Suprapubic skin (tissue), 4 donors: ENCODE results near the gene FBLN1. TPM values are rescaled to one million over a fixed set of nuclear protein-coding genes. Genes with fewer than 3 reads are reported as not detected.

Source experiments
- DNase-seq, 2 donors: peaks; one replicate each; pipeline ENCODE4 v3.0.0-alpha.2; 2019; ENCODE audit warnings: low spot score in 2 of 2
- H3K27ac ChIP-seq: fragments of 200-600 bp; sonication (generic); one replicate; pipeline ENCODE4 v1.5.1; 2019
- H3K27me3 ChIP-seq: fragments of 200-600 bp; sonication (generic); one replicate; pipeline ENCODE4 v1.5.1; 2019
- H3K36me3 ChIP-seq: fragments of 200-600 bp; sonication (generic); one replicate; pipeline ENCODE4 v1.5.1; 2019
- H3K4me1 ChIP-seq: fragments of 200-600 bp; sonication (generic); one replicate; pipeline ENCODE4 v1.5.1; 2019
- H3K4me3 ChIP-seq: fragments of 200-600 bp; sonication (generic); one replicate; pipeline ENCODE4 v1.5.1; 2019; ENCODE audit warnings: mild to moderate bottlenecking
- H3K9me3 ChIP-seq: fragments of 200-600 bp; sonication (generic); one replicate; pipeline ENCODE4 v1.5.1; 2019
- CTCF ChIP-seq, 2 donors: fragments of 200-600 bp in 1 of 2; fragments of 450-650 bp in 1 of 2; sonication (generic) in 1 of 2; IDR thresholded peaks; one replicate each; pipeline ENCODE4 v1.5.1; 2016 to 2019; ENCODE audit warnings: antibody characterized with exemption in 2 of 2, mild to moderate bottlenecking in 1 of 2, moderate library complexity in 1 of 2
- EP300 ChIP-seq: sonication (generic); formaldehyde crosslinking; IDR thresholded peaks from one replicate; pipeline ENCODE4 v1.6.1; 2017; ENCODE audit warnings: antibody characterized with exemption
- POLR2A ChIP-seq, 2 donors: fragments of 450-650 bp; IDR thresholded peaks; one replicate each; pipeline ENCODE4 v1.6.1; 2017; ENCODE audit warnings: antibody characterized with exemption in 2 of 2, mild to moderate bottlenecking in 2 of 2, moderate library complexity in 2 of 2
- POLR2AphosphoS5 ChIP-seq, 3 donors: sonication (generic); formaldehyde crosslinking; IDR thresholded peaks; one replicate each; pipeline ENCODE4 v1.6.1; 2017; ENCODE audit warnings: antibody characterized with exemption in 3 of 3
- WGBS: methylation state at CpG from one replicate; pipeline ENCODE4 v1.1.5; 2018; 5-methylcytosine and 5-hydroxymethylcytosine counted together
- total RNA-seq, 4 donors: library from RNA; depleted of rRNA; stranded (reverse); fragments of >200 nt; gene quantifications; one replicate each; pipeline ENCODE4 v1.1.0, GENCODE V29; 2016

Gene FBLN1
- total RNA-seq, 4 donors from 2014 or later = 111 to 174 (median 139) TPM

GRCh38 chr22:45465633-45466032 lies 37.0 kb upstream of the FBLN1 start:
- 74% methylated on average over 3 of the region's 3 CpGs for WGBS
- Histone ChIP-seq H3K36me3 (no peaks in the 10 kb centered on the region), H3K9me3 (no peaks in the 10 kb centered on the region), H3K27ac (no peak overlapping the region), H3K27me3 (no peaks in the 10 kb centered on the region), H3K4me3 (no peak overlapping the region), H3K4me1 (peaks cover 33% of the 10 kb centered on the region)
- TF ChIP-seq POLR2A (IDR thresholded peaks at IDR 0.05) (no peak), EP300 (no peak), CTCF (IDR thresholded peaks at IDR 0.05) (no peak), POLR2AphosphoS5 (IDR thresholded peaks at IDR 0.05) (no peak)
- no peak for DNase-seq

GRCh38 chr22:45468872-45469271 lies 33.8 kb upstream of the FBLN1 start:
- Histone ChIP-seq H3K4me1 (peaks cover 40% of the 10 kb centered on the region), H3K27ac (peak overlapping the region; percentile 69), H3K27me3 (no peaks in the 10 kb centered on the region), H3K4me3 (no peak overlapping the region), H3K36me3 (no peaks in the 10 kb centered on the region), H3K9me3 (no peaks in the 10 kb centered on the region)
- WGBS = 34% methylated on average over 7 of the region's 7 CpGs
- no peak for DNase-seq
- TF ChIP-seq CTCF (IDR thresholded peaks at IDR 0.05) (no peak), POLR2A (IDR thresholded peaks at IDR 0.05) (no peak)

- Histone ChIP-seq H3K9me3 (no peaks in the 10 kb centered on the region), H3K4me1 (peaks cover 46% of the 10 kb centered on the region), H3K27ac (peak overlapping the region; percentile 69), H3K4me3 (no peak overlapping the region), H3K27me3 (no peaks in the 10 kb centered on the region), H3K36me3 (no peaks in the 10 kb centered on the region)
- DNase-seq = no peak
- 23% methylated on average over 8 of the region's 8 CpGs for WGBS
- no peak for TF ChIP-seq POLR2A (IDR thresholded peaks at IDR 0.05)
- TF ChIP-seq POLR2AphosphoS5 (IDR thresholded peaks at IDR 0.05) = peak in 1 of 3 donors; percentile 43
- TF ChIP-seq EP300 = no peak
- TF ChIP-seq CTCF (IDR thresholded peaks at IDR 0.05) = no peak
These were observed 33.2 kb upstream of the FBLN1 start for GRCh38 chr22:45469281-45470073.

GRCh38 chr22:45470871-45471270 lies 31.8 kb upstream of the FBLN1 start:
- H3K4me3 ChIP-seq = no peak overlapping the region
- H3K36me3 ChIP-seq = no peaks in the 10 kb centered on the region
- no peaks in the 10 kb centered on the region for H3K9me3 ChIP-seq
- H3K27me3 ChIP-seq = no peaks in the 10 kb centered on the region
- TF ChIP-seq POLR2AphosphoS5 (IDR thresholded peaks at IDR 0.05) (no peak), CTCF (IDR thresholded peaks at IDR 0.05) (no peak)
- no peak for DNase-seq
- H3K4me1 ChIP-seq = peaks cover 48% of the 10 kb centered on the region
- H3K27ac ChIP-seq = peak overlapping the region; percentile 69
- 78% methylated on average over 11 of the region's 11 CpGs for WGBS

GRCh38 chr22:45472426-45472825 lies 30.3 kb upstream of the FBLN1 start:
- Histone ChIP-seq H3K27me3 (no peaks in the 10 kb centered on the region), H3K4me3 (no peak overlapping the region), H3K27ac (no peak overlapping the region), H3K4me1 (peaks cover 64% of the 10 kb centered on the region), H3K36me3 (no peaks in the 10 kb centered on the region), H3K9me3 (no peaks in the 10 kb centered on the region)
- TF ChIP-seq EP300 (no peak), CTCF (IDR thresholded peaks at IDR 0.05) (no peak), POLR2A (IDR thresholded peaks at IDR 0.05) (no peak), POLR2AphosphoS5 (IDR thresholded peaks at IDR 0.05) (no peak)
- 89% methylated on average over 3 of the region's 3 CpGs for WGBS
- no peak for DNase-seq
